GM19099 (cell line): ENCODE results near the gene POLRMT.

Experiments
- POLR2A ChIP-seq: IDR thresholded peaks from 3 replicates; pipeline ENCODE4 v1.6.1; 2011; ENCODE audit warnings: low read depth; ENCODE audit not compliant: insufficient read length; ENCODE audit errors: extremely low read depth

Gene POLRMT

GRCh38 chr19:670609-671075 lies 37.3 kb upstream of the POLRMT start:
- TF ChIP-seq POLR2A: no peak

GRCh38 chr19:664913-665443 lies 31.6 kb upstream of the POLRMT start:
- TF ChIP-seq POLR2A: no peak

- TF ChIP-seq POLR2A: no peak
These were observed 30.4 kb upstream of the POLRMT start for GRCh38 chr19:663682-664117.

GRCh38 chr19:662962-663681 lies 29.8 kb upstream of the POLRMT start, which contains the start of gene RNF126:
RNF126 (minus strand) TSS chr19:663214; CDS start chr19:663121, 93 bp downstream.
- peak; percentile 78 for TF ChIP-seq POLR2A

- TF ChIP-seq POLR2A: no peak
These were observed 29.0 kb upstream of the POLRMT start for GRCh38 chr19:662207-662961.

- TF ChIP-seq POLR2A: no peak
These were observed 28.3 kb upstream of the POLRMT start for GRCh38 chr19:661427-662196.

GRCh38 chr19:660793-661426 lies 27.6 kb upstream of the POLRMT start:
- no peak for TF ChIP-seq POLR2A

GRCh38 chr19:658916-659839 lies 25.8 kb upstream of the POLRMT start:
- TF ChIP-seq POLR2A: no peak

- no peak for TF ChIP-seq POLR2A
These were observed 24.9 kb upstream of the POLRMT start for GRCh38 chr19:658059-658839.

- no peak for TF ChIP-seq POLR2A
These were observed 24.3 kb upstream of the POLRMT start for GRCh38 chr19:657611-658010.

GRCh38 chr19:656751-657559 lies 23.6 kb upstream of the POLRMT start:
- no peak for TF ChIP-seq POLR2A

- no peak for TF ChIP-seq POLR2A
These were observed 22.4 kb upstream of the POLRMT start for GRCh38 chr19:655691-656090.
